HAP-1 (cell line): ENCODE measurements around the gene EDNRA.

Experiments
- DNase-seq, 2 experiments: peaks; one replicate each; pipeline ENCODE4 v3.0.0-alpha.2; 2016 to 2020; ENCODE audit warnings: low spot score in 2 of 2
- H3K27me3 ChIP-seq: fragments of 250-450 bp; sonication (Bioruptor Pico); 2 replicates; pipeline ENCODE4 v1.5.1; 2020; ENCODE audit warnings: low read depth, mild to moderate bottlenecking, moderate library complexity
- H3K36me3 ChIP-seq: fragments of 250-450 bp; sonication (Bioruptor Pico); replicated peaks from 2 replicates; pipeline ENCODE4 v1.5.1; 2020; ENCODE audit warnings: mild to moderate bottlenecking
- H3K4me1 ChIP-seq: fragments of 250-450 bp; sonication (Bioruptor Pico); 2 replicates; pipeline ENCODE4 v1.5.1; 2020; ENCODE audit warnings: mild to moderate bottlenecking
- H3K4me3 ChIP-seq: fragments of 250-450 bp; sonication (Bioruptor Pico); 2 replicates; pipeline ENCODE4 v1.5.1; 2020; ENCODE audit warnings: mild to moderate bottlenecking, moderate library complexity
- H3K9me3 ChIP-seq: fragments of 250-450 bp; sonication (Bioruptor Pico); 2 replicates; pipeline ENCODE4 v1.5.1; 2020; ENCODE audit warnings: mild to moderate bottlenecking, moderate library complexity
- in situ Hi-C: fragments of 300-500 bp; cut with MboI; formaldehyde crosslinking; loops from 3 replicates; pipeline ENCODE4 v1.14.3; 2020; ENCODE audit warnings: low sequenced_read_pairs, inconsistent platforms, mixed read lengths

Gene EDNRA

DNA sequence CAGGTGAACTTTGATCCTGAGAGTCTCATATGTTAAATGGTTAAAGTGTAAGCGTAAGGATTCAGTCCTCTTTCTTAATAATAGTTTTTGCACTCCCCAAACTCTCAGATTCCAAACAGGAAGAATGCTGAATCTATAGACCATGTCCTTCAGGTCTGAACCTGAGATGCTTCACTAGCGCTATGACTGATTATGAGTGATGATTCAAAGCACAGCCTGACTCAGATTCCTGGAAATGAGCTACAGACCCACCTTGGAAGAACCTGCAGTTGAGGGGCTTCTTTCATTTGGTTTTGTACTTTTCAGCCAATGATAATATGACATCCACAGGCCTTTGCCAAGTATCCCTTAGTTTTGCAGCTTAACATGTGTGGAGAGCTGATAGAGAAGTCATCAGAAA lies 1.4 kb downstream of the EDNRA start:
- no peak overlapping the region for H3K4me3 ChIP-seq
- in situ Hi-C loops: no loop called here
- H3K36me3 ChIP-seq: no peaks in the 10 kb centered on the region
- H3K4me1 ChIP-seq: no peaks in the 10 kb centered on the region
- H3K9me3 ChIP-seq: no peaks in the 10 kb centered on the region
- DNase-seq: no peak
- H3K27me3 ChIP-seq: peaks cover 17% of the 10 kb centered on the region

- no peaks in the 10 kb centered on the region for H3K9me3 ChIP-seq
- no peaks in the 10 kb centered on the region for H3K4me1 ChIP-seq
- no peak overlapping the region for H3K4me3 ChIP-seq
- in situ Hi-C loops: no loop called here
- no peaks in the 10 kb centered on the region for H3K36me3 ChIP-seq
- no peak for DNase-seq
- H3K27me3 ChIP-seq: peaks cover 11% of the 10 kb centered on the region
These were observed 4.3 kb downstream of the EDNRA start for GRCh38 chr4:147485167-147485566.

GRCh38 chr4:147487616-147488015 lies 6.7 kb downstream of the EDNRA start:
- no peak for DNase-seq
- H3K36me3 ChIP-seq: no peaks in the 10 kb centered on the region
- in situ Hi-C loops: no loop called here
- no peaks in the 10 kb centered on the region for H3K9me3 ChIP-seq
- H3K27me3 ChIP-seq: no peaks in the 10 kb centered on the region; the same call in 1 of the 2 replicates
- H3K4me3 ChIP-seq: no peak overlapping the region
- no peaks in the 10 kb centered on the region for H3K4me1 ChIP-seq

- no peak for DNase-seq
- no peaks in the 10 kb centered on the region for H3K9me3 ChIP-seq
- no peaks in the 10 kb centered on the region for H3K36me3 ChIP-seq
- no peaks in the 10 kb centered on the region for H3K4me1 ChIP-seq
- H3K27me3 ChIP-seq: no peaks in the 10 kb centered on the region
- in situ Hi-C loops: no loop called here
- H3K4me3 ChIP-seq: no peak overlapping the region
These were observed 7.7 kb downstream of the EDNRA start for GRCh38 chr4:147488556-147488955.

DNA sequence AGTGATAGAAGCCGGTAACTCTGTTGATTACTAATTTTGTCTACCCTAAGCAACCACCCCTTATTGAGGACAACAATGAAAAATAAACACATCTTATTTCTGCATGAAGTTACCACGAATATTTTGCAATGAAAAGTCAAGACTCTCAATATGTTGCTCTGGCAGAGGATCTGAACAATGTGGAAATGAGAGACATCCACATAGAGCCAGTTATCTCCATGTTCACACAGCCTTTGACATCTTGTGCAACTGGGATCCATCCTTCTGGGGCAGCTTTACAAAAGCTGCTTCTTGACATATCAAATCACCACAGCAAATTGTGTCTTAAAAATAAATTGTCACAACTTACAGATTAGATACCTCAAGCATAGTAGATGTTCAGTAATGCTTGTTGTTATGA lies 10.2 kb downstream of the EDNRA start:
- H3K36me3 ChIP-seq: no peaks in the 10 kb centered on the region
- in situ Hi-C loops: no loop called here
- H3K4me3 ChIP-seq: no peak overlapping the region
- no peak for DNase-seq
- H3K4me1 ChIP-seq: no peaks in the 10 kb centered on the region
- no peaks in the 10 kb centered on the region for H3K9me3 ChIP-seq
- H3K27me3 ChIP-seq: 0 out of 2 replicates have a peak, but pooled peaks cover 4% of the 10 kb centered on the region

- no peaks in the 10 kb centered on the region for H3K4me1 ChIP-seq
- H3K36me3 ChIP-seq: no peaks in the 10 kb centered on the region
- in situ Hi-C loops: no loop called here
- DNase-seq: no peak
- H3K27me3 ChIP-seq: 0 out of 2 replicates have a peak, but pooled peaks cover 4% of the 10 kb centered on the region
- no peak overlapping the region for H3K4me3 ChIP-seq
- H3K9me3 ChIP-seq: no peaks in the 10 kb centered on the region
These were observed 11.4 kb downstream of the EDNRA start for GRCh38 chr4:147492306-147492705.

DNA sequence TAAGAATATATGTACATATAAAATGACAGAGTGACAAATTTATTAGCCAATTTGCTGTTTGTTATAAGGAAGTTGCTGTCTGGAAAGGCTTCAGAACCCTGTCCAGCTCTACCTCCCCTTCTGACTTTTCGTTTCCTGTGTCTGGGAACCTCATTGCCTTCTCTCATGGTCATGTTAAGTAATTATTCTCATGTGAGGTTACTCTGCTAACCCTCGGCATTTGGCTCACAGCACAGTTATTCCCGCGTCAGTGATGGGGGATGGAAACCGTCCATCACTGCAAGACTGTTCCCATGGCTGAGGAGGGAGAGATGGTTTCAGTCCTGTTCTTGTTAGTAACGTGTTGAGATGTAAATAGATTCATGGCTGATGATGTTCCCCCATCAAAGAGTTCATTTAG lies 11.9 kb downstream of the EDNRA start:
- 0 out of 2 replicates have a peak, but pooled peaks cover 4% of the 10 kb centered on the region for H3K27me3 ChIP-seq
- H3K9me3 ChIP-seq: no peaks in the 10 kb centered on the region
- H3K4me3 ChIP-seq: no peak overlapping the region
- in situ Hi-C loops: no loop called here
- H3K36me3 ChIP-seq: no peaks in the 10 kb centered on the region
- no peaks in the 10 kb centered on the region for H3K4me1 ChIP-seq
- DNase-seq: no peak

DNA sequence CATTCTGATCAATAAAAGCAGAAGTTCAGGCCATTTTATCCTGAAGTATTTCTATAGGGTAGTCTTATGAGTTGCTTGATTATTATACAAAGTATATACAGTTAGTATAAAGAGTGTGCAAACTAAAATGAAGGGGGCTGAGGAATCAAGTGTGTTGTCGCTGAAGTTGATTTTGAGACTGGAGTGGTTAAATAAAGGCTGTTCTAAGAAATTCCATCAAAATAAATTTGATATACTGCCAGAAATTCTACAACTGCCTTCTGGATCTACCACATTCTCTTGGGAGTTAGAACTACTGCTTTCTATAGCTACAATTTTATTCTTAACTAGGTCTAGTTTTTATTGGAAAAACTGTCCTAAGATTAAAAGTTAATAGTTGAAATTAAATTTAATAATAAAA lies 12.4 kb downstream of the EDNRA start:
- Histone ChIP-seq H3K36me3 (no peaks in the 10 kb centered on the region), H3K4me3 (no peak overlapping the region), H3K27me3 (0 out of 2 replicates have a peak, but pooled peaks cover 4% of the 10 kb centered on the region), H3K4me1 (no peaks in the 10 kb centered on the region), H3K9me3 (no peaks in the 10 kb centered on the region)
- in situ Hi-C loops: no loop called here
- no peak for DNase-seq

GRCh38 chr4:147494301-147494700 lies 13.4 kb downstream of the EDNRA start:
- Histone ChIP-seq H3K4me3 (no peak overlapping the region), H3K27me3 (0 out of 2 replicates have a peak, but pooled peaks cover 4% of the 10 kb centered on the region), H3K4me1 (no peaks in the 10 kb centered on the region), H3K36me3 (no peaks in the 10 kb centered on the region), H3K9me3 (no peaks in the 10 kb centered on the region)
- in situ Hi-C loops: no loop called here
- DNase-seq: no peak

- 0 out of 2 replicates have a peak, but pooled peaks cover 4% of the 10 kb centered on the region for H3K27me3 ChIP-seq
- H3K4me3 ChIP-seq: no peak overlapping the region
- in situ Hi-C loops: no loop called here
- H3K4me1 ChIP-seq: no peaks in the 10 kb centered on the region
- DNase-seq: no peak
- H3K9me3 ChIP-seq: no peaks in the 10 kb centered on the region
- no peaks in the 10 kb centered on the region for H3K36me3 ChIP-seq
These were observed 15.6 kb downstream of the EDNRA start for GRCh38 chr4:147496500-147496899.

DNA sequence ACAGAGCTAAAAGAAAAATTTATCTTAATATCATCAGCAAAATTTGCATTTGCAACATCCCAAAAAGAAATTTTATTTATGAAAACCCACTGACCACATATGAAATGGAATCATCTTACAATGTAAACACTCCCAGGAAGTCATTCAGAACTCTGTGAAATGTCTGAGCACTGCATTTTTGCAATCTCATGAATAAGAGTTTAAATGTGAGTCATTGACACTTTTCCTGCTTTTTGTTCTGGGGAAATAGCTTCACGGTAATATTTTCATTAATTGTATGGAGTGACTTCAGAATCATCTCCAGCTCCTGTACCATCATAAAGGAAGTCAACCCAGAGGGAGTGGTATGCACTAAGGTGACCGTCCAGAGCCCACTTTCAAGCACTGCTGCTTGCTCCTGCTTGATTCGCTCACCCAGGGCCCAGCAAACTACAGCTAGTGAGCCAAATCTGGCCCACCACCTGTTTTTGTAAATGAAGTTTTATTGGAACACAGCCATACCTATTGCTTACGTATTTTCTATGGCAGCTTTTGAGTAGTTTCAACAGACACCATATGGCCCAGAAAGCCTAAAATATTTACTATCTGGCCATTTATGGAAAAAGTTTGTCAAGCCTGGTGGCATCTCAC lies 17.2 kb downstream of the EDNRA start:
- in situ Hi-C loops: no loop called here
- H3K27me3 ChIP-seq: 0 out of 2 replicates have a peak, but pooled peaks cover 4% of the 10 kb centered on the region
- no peaks in the 10 kb centered on the region for H3K36me3 ChIP-seq
- H3K4me1 ChIP-seq: no peaks in the 10 kb centered on the region
- no peak for DNase-seq
- no peak overlapping the region for H3K4me3 ChIP-seq
- no peaks in the 10 kb centered on the region for H3K9me3 ChIP-seq

DNA sequence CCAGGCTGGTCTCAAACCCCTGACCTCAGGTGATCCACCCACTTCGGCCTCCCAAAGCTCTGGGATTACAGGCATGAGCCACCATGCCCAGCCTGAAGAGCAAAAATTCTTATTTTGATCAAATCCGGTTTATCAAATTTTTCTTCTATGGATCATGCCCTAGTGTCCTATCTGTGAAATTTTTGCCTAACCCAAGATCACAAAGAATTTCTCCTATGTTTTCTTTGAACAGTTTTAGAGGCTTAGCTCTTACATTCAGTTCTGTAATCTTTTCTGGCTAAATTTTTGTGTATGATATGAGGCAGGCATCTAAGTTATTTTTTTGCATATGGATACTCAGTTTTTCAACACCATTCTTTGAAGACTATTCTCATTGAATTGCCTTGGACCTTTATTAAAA lies 27.4 kb downstream of the EDNRA start:
- H3K36me3 ChIP-seq: no peaks in the 10 kb centered on the region
- no peak overlapping the region for H3K4me3 ChIP-seq
- no peaks in the 10 kb centered on the region for H3K9me3 ChIP-seq
- in situ Hi-C loops: loop anchor here (25.0 kb wide), 1 partner anchor 354 kb away; no protein-coding TSS in a partner anchor
- no peak for DNase-seq
- no peaks in the 10 kb centered on the region; the same call in 1 of the 2 replicates for H3K27me3 ChIP-seq
- H3K4me1 ChIP-seq: no peaks in the 10 kb centered on the region

DNA sequence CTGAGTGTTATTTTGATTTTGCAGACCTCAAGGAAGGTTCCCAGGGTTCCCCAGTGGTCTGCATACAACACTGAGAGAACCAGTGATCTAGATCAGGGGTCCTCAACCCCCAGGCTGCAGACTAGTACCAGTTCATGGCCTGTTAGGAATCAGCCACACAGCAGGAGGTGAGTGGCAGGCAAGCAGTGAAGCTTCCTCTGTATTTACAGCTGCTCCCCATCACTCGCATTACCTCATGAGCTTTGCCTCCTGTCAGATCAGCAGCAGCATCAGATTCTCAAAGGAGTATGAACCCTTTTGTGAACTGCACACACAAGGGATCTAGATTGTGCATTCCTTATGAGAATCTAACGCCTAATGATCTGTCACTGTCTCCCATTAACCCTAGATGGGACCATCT lies 28.5 kb downstream of the EDNRA start:
- Histone ChIP-seq H3K9me3 (no peaks in the 10 kb centered on the region), H3K36me3 (no peaks in the 10 kb centered on the region), H3K4me1 (no peaks in the 10 kb centered on the region), H3K27me3 (no peaks in the 10 kb centered on the region; the same call in 1 of the 2 replicates), H3K4me3 (no peak overlapping the region)
- in situ Hi-C loops: loop anchor here (25.0 kb wide), 1 partner anchor 353 kb away; no protein-coding TSS in a partner anchor
- DNase-seq: no peak

GRCh38 chr4:147510962-147511668 lies 30.2 kb downstream of the EDNRA start:
- DNase-seq: no peak
- no peaks in the 10 kb centered on the region for H3K9me3 ChIP-seq
- H3K4me1 ChIP-seq: no peaks in the 10 kb centered on the region
- in situ Hi-C loops: loop anchor here (25.0 kb wide), 1 partner anchor 351 kb away; no protein-coding TSS in a partner anchor
- no peaks in the 10 kb centered on the region for H3K36me3 ChIP-seq
- H3K4me3 ChIP-seq: no peak overlapping the region
- H3K27me3 ChIP-seq: no peaks in the 10 kb centered on the region; the same call in 1 of the 2 replicates
